Natural killer cell (primary cell): ENCODE data around the gene PRDM16. TPM values are rescaled to one million over a fixed set of nuclear protein-coding genes. Genes with fewer than 3 reads are reported as not detected.

Source experiments
- ATAC-seq, 3 donors: fragments of 150-1000 bp in 2 of 3; fragments of 200-7000 bp in 1 of 3; cut with Tn5 transposase; 1 replicate in 1 of 3; 2 replicates in 2 of 3; pipeline ENCODE4 v1.10.0; 2021; ENCODE audit warnings: mild to moderate bottlenecking in 2 of 3, moderate library complexity in 2 of 3
- DNase-seq, 2 donors: peaks; one replicate each; pipeline versions ENCODE4 v3.0.0 to v3.0.0-alpha.2; 2013 to 2021; ENCODE audit warnings: mixed read lengths in 1 of 2
- H3K27ac ChIP-seq: one replicate; pipeline ENCODE4 v1.5.1; 2013; ENCODE audit warnings: mild to moderate bottlenecking, low read length
- H3K27me3 ChIP-seq: one replicate; pipeline ENCODE4 v1.6.1; 2013; ENCODE audit warnings: low read length; ENCODE audit not compliant: control insufficient read depth, insufficient read depth
- H3K36me3 ChIP-seq: one replicate; pipeline ENCODE4 v1.6.1; 2013; ENCODE audit warnings: low read length; ENCODE audit not compliant: control insufficient read depth, insufficient read depth
- H3K4me1 ChIP-seq: one replicate; pipeline ENCODE4 v1.6.1; 2013; ENCODE audit warnings: low read length; ENCODE audit not compliant: control insufficient read depth, insufficient read depth
- H3K4me3 ChIP-seq: one replicate; pipeline ENCODE4 v1.5.1; 2013; ENCODE audit warnings: low read length
- H3K9me3 ChIP-seq: one replicate; pipeline ENCODE4 v1.6.1; 2013; ENCODE audit warnings: low read length; ENCODE audit not compliant: control insufficient read depth, insufficient read depth
- H3K27ac Mint-ChIP-seq, 2 donors: one replicate each; pipeline ENCODE4 v1.8.0; 2022; ENCODE audit warnings: mild to moderate bottlenecking in 2 of 2, mixed read lengths in 2 of 2, moderate library complexity in 1 of 2
- H3K27me3 Mint-ChIP-seq, 2 donors: one replicate each; pipeline ENCODE4 v1.8.0; 2022; ENCODE audit warnings: low read depth in 2 of 2, mixed read lengths in 2 of 2
- H3K36me3 Mint-ChIP-seq: one replicate; pipeline ENCODE4 v1.8.0; 2022; ENCODE audit warnings: mixed read lengths
- H3K4me1 Mint-ChIP-seq, 2 donors: one replicate each; pipeline ENCODE4 v1.8.0; 2022; ENCODE audit warnings: mixed read lengths in 2 of 2
- H3K4me3 Mint-ChIP-seq: one replicate; pipeline ENCODE4 v1.8.0; 2022; ENCODE audit warnings: mild to moderate bottlenecking, moderate library complexity, mixed read lengths
- H3K9me3 Mint-ChIP-seq, 2 donors: one replicate each; pipeline ENCODE4 v1.8.0; 2022; ENCODE audit warnings: mixed read lengths in 2 of 2
- CTCF ChIP-seq: fragments of 200-600 bp; IDR thresholded peaks from one replicate; pipeline ENCODE4 v1.8.0; 2022; ENCODE audit warnings: antibody characterized with exemption
- WGBS: methylation state at CpG from one replicate; pipeline ENCODE4 v1.1.7; 2013; ENCODE audit warnings: missing lambda C conversion rate; ENCODE audit not compliant: insufficient coverage; 5-methylcytosine and 5-hydroxymethylcytosine counted together
- intact Hi-C: fragments of 100-400 bp; cut with micrococcal nuclease; formaldehyde crosslinking; loops from one replicate; pipeline ENCODE4 v1.14.2; 2022
- total RNA-seq, 4 donors: library from RNA; stranded (reverse); fragments of 120-200 nt in 1 of 4; gene quantifications; one replicate each; pipeline versions ENCODE4 v1.2.3 to v1.2.4, GENCODE V29; 2013 to 2022

Gene PRDM16
- total RNA-seq, 3 donors from 2014 or later (not counting 1 experiment from before 2014, with no cell fraction given): 0.25 to 0.64 TPM; not detected in 1

DNA sequence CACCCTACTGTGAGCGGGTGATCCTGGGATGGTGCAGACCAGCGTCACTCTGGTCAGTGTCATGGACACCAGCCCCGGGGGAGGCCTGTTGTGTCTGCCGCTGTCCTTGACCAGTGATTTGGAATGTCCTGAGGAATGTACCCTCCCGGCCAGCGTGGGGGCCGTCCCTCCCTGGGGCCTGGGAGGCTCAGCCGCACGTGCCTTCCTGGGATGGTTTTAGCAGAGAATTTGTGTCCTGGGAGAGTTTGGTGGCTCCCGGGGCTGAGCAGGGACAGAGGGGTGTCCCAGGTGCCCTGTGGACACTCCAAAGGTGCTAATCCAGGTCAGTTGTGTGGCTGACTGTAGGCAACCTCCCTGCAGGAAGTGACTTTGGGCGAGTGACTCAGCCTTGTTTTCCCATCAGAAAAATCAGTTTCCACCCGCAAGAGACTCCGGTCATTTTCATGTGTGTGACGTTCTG, 391.7 kb downstream of the PRDM16 start:
- WGBS: 92% methylated on average over 14 of the region's 14 CpGs
- intact Hi-C loops: no loop called here

GRCh38 chr1:3461238-3461933, 392.4 kb downstream of the PRDM16 start:
- Mint-ChIP-seq H3K36me3 (no peaks in the 10 kb centered on the region), H3K9me3 (no peaks in the 10 kb centered on the region), H3K27me3 (no peaks in the 10 kb centered on the region), H3K4me3 (no peak overlapping the region), H3K4me1 (no peaks in the 10 kb centered on the region), H3K27ac (no peak overlapping the region)
- Histone ChIP-seq H3K27ac (no peak overlapping the region), H3K36me3 (no peaks in the 10 kb centered on the region), H3K4me1 (no peaks in the 10 kb centered on the region), H3K27me3 (no peaks in the 10 kb centered on the region), H3K9me3 (no peaks in the 10 kb centered on the region), H3K4me3 (no peak overlapping the region)
- DNase-seq (no peak), ATAC-seq (no peak)
- WGBS: 93% methylated on average over 30 of the region's 30 CpGs
- intact Hi-C loops: no loop called here
- TF ChIP-seq CTCF: no peak

More for the DNA sequence above, 391.7 kb downstream of the PRDM16 start:
- H3K4me3 ChIP-seq: no peak overlapping the region
- Mint-ChIP-seq H3K27ac (no peak overlapping the region), H3K36me3 (no peaks in the 10 kb centered on the region), H3K27me3 (no peaks in the 10 kb centered on the region), H3K4me1 (no peaks in the 10 kb centered on the region), H3K9me3 (no peaks in the 10 kb centered on the region), H3K4me3 (no peak overlapping the region)
- no peak for TF ChIP-seq CTCF
- no peaks in the 10 kb centered on the region for H3K36me3 ChIP-seq
- no peak overlapping the region for H3K27ac ChIP-seq
- no peak for DNase-seq
- no peak for ATAC-seq
- no peaks in the 10 kb centered on the region for H3K27me3 ChIP-seq
- H3K9me3 ChIP-seq: no peaks in the 10 kb centered on the region
- no peaks in the 10 kb centered on the region for H3K4me1 ChIP-seq

GRCh38 chr1:3461934-3462275, 392.9 kb downstream of the PRDM16 start:
- no peaks in the 10 kb centered on the region for H3K4me1 ChIP-seq
- no peak overlapping the region for H3K4me3 ChIP-seq
- H3K4me3 Mint-ChIP-seq: no peak overlapping the region
- H3K36me3 Mint-ChIP-seq: no peaks in the 10 kb centered on the region
- H3K27ac Mint-ChIP-seq: no peak overlapping the region
- H3K9me3 ChIP-seq: no peaks in the 10 kb centered on the region
- no peaks in the 10 kb centered on the region for H3K36me3 ChIP-seq
- no peaks in the 10 kb centered on the region for H3K27me3 Mint-ChIP-seq
- intact Hi-C loops: no loop called here
- H3K27ac ChIP-seq: no peak overlapping the region
- WGBS: 91% methylated on average over 13 of the region's 13 CpGs
- no peaks in the 10 kb centered on the region for H3K4me1 Mint-ChIP-seq
- no peak for DNase-seq
- no peak for ATAC-seq
- TF ChIP-seq CTCF: no peak
- no peaks in the 10 kb centered on the region for H3K27me3 ChIP-seq
- no peaks in the 10 kb centered on the region for H3K9me3 Mint-ChIP-seq
